G401 (cell line): ENCODE results near the gene SLPI. TPM values are rescaled to one million over a fixed set of nuclear protein-coding genes. Genes with fewer than 3 reads are reported as not detected.

ENCODE experiments used
- DNase-seq: peaks from one replicate; pipeline ENCODE4 v3.0.0-alpha.2; 2015; ENCODE audit warnings: low spot score
- in situ Hi-C: cut with HindIII; loops from 2 replicates; pipeline ENCODE4 v1.10.0; 2016; ENCODE audit warnings: low sequenced_read_pairs, mixed read lengths
- total RNA-seq: library from RNA; depleted of rRNA; stranded (reverse); fragments of >200 nt; shearing (Covaris generic); gene quantifications from 2 replicates; pipeline ENCODE4 v1.2.3, GENCODE V29; 2014

SLPI gene
- total RNA-seq, 1 experiment from 2014 or later, result not detected

GRCh38 chr20:45282700-45283550 is 28.6 kb upstream of the SLPI start:
- DNase-seq, result no peak
- in situ Hi-C loops, result no loop called here

GRCh38 chr20:45279992-45280391 is 25.6 kb upstream of the SLPI start:
- no peak for DNase-seq
- in situ Hi-C loops, result no loop called here

- DNase-seq, result no peak
- in situ Hi-C loops, result no loop called here
Observed at GRCh38 chr20:45275338-45275737, 21.0 kb upstream of the SLPI start.

GRCh38 chr20:45269754-45270270 is 15.4 kb upstream of the SLPI start:
- in situ Hi-C loops, result no loop called here
- DNase-seq, result no peak

GRCh38 chr20:45269056-45269455 is 14.7 kb upstream of the SLPI start:
- no peak for DNase-seq

GRCh38 chr20:45268531-45268930 is 14.2 kb upstream of the SLPI start:
- in situ Hi-C loops, result no loop called here
- no peak for DNase-seq

More at GRCh38 chr20:45269056-45269455, 14.7 kb upstream of the SLPI start:
- in situ Hi-C loops, result no loop called here

GRCh38 chr20:45266977-45267376 is 12.6 kb upstream of the SLPI start:
- in situ Hi-C loops, result no loop called here
- DNase-seq, result no peak

- no peak for DNase-seq
- in situ Hi-C loops, result no loop called here
Observed at GRCh38 chr20:45263556-45264266, 9.3 kb upstream of the SLPI start.

GRCh38 chr20:45258664-45259063 is 4.3 kb upstream of the SLPI start:
- no peak for DNase-seq
- in situ Hi-C loops, result no loop called here

GRCh38 chr20:45258259-45258658 is 3.9 kb upstream of the SLPI start:
- DNase-seq, result no peak
- in situ Hi-C loops, result no loop called here

GRCh38 chr20:45257711-45258110 is 3.3 kb upstream of the SLPI start:
- DNase-seq, result no peak
- in situ Hi-C loops, result no loop called here

GRCh38 chr20:45257161-45257560 is 2.8 kb upstream of the SLPI start:
- in situ Hi-C loops, result no loop called here
- DNase-seq, result no peak

- in situ Hi-C loops, result no loop called here
- DNase-seq, result no peak
Observed at GRCh38 chr20:45253261-45253660, 1.1 kb downstream of the SLPI start.

- DNase-seq, result no peak
- in situ Hi-C loops, result no loop called here
Observed at GRCh38 chr20:45251884-45252560, 2.3 kb downstream of the SLPI start.

GRCh38 chr20:45248609-45249008 is 5.8 kb downstream of the SLPI start:
- in situ Hi-C loops, result no loop called here

GRCh38 chr20:45247865-45248264 is 6.5 kb downstream of the SLPI start:
- no peak for DNase-seq
- in situ Hi-C loops, result no loop called here

More at GRCh38 chr20:45248609-45249008, 5.8 kb downstream of the SLPI start:
- no peak for DNase-seq

GRCh38 chr20:45246109-45246508 is 8.3 kb downstream of the SLPI start:
- in situ Hi-C loops, result no loop called here
- DNase-seq, result no peak

- DNase-seq, result no peak
- in situ Hi-C loops, result no loop called here
Observed at GRCh38 chr20:45238139-45238538, 16.2 kb downstream of the SLPI start.

- no peak for DNase-seq
- in situ Hi-C loops, result no loop called here
Observed at GRCh38 chr20:45235995-45236394, 18.4 kb downstream of the SLPI start.

- DNase-seq, result no peak
- in situ Hi-C loops, result no loop called here
Observed at GRCh38 chr20:45230631-45231030, 23.7 kb downstream of the SLPI start.
